ENCODE measurements around the gene RNF8. TPM values are rescaled to one million over a fixed set of nuclear protein-coding genes. Genes with fewer than 3 reads are reported as not detected.
"Not testable (repeated sequence)": the region's sequence is repeated elsewhere in the genome, so short reads cannot be mapped to it uniquely, and the experiment has no call there.

Gene RNF8
- total and polyA plus RNA-seq, 2 experiments from 2014 or later = 30.6 to 30.8 TPM

DNA sequence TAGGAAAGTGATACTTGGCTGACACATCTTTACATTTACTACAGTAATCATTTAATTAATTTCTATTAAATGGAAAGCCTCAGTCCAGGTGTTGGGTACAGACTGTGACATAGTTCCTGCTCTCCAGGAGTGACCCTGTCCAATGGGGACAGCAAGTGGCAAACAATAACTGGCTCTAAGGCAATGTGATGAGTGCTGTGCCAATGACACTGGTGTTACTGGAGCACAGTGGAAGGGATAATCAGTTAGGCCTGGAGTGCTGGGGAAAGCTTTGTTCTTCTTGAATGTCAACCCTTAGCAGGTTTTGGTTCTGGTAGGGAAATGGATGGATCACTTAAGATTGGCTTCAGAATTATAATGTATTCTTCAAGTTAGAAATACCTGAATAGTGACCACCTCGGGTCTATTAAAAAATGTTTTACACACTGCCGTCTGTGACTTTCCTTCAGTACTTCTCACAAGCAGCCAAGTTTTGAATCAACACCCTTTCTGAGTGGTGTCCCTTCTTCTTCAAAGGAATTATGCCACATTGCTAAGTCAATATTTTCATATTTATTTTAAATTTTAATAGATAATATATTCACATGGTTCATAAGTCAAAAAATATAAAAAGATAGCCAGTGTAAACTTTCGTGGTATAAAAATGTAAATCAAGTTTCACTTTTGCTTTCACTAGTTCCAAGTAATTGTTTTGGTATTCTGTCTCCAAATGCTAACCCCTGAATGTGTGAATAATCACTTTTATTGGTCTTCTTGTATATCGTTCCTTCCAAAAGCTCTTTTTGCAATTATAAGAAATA is 88.8 kb downstream of the RNF8 start:
- Histone ChIP-seq H3K9me2 (replicated peaks; ENCODE audit: insufficient read depth) (no peaks in the 10 kb centered on the region), H3K4me1 (ENCODE audit: insufficient read depth) (no peaks in the 10 kb centered on the region), H3K79me2 (no peaks in the 10 kb centered on the region), H4K20me1 (ENCODE audit: insufficient read depth, poor library complexity, severe bottlenecking) (no peaks in the 10 kb centered on the region), H3K27me3 (no peaks in the 10 kb centered on the region), H3K4me2 (no peak overlapping the region), H3K27ac (no peak overlapping the region), H3K36me3 (replicated peaks; ENCODE audit: insufficient read depth, low read depth) (peaks cover 3% of the 10 kb centered on the region), H3K9me3 (ENCODE audit: low read depth) (no peaks in the 10 kb centered on the region), H3K4me3 (no peak overlapping the region), H2AFZ (no peak overlapping the region)
- no peak for DNase-seq (ENCODE audit: low spot score)
- 96% methylated on average over 4 of the region's 4 CpGs for WGBS (ENCODE audit: low lambda C conversion rate, missing lambda C conversion rate)
- TF ChIP-seq, protein P1, sequence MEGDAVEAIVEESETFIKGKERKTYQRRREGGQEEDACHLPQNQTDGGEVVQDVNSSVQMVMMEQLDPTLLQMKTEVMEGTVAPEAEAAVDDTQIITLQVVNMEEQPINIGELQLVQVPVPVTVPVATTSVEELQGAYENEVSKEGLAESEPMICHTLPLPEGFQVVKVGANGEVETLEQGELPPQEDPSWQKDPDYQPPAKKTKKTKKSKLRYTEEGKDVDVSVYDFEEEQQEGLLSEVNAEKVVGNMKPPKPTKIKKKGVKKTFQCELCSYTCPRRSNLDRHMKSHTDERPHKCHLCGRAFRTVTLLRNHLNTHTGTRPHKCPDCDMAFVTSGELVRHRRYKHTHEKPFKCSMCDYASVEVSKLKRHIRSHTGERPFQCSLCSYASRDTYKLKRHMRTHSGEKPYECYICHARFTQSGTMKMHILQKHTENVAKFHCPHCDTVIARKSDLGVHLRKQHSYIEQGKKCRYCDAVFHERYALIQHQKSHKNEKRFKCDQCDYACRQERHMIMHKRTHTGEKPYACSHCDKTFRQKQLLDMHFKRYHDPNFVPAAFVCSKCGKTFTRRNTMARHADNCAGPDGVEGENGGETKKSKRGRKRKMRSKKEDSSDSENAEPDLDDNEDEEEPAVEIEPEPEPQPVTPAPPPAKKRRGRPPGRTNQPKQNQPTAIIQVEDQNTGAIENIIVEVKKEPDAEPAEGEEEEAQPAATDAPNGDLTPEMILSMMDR (IDR thresholded peaks at IDR 0.05; ENCODE audit: poor library complexity) = no peak
- TF ChIP-seq EZH2 (IDR thresholded peaks at IDR 0.05; ENCODE audit: borderline replicate concordance) (no peak), EZH2phosphoT487 (IDR thresholded peaks at IDR 0.05; ENCODE audit: low read depth, severe bottlenecking, unreplicated experiment) (no peak)

- DNase-seq (ENCODE audit: low spot score); H2AFZ ChIP-seq; H3K4me1 ChIP-seq (ENCODE audit: insufficient read depth); H3K79me2 ChIP-seq; H3K36me3 ChIP-seq (replicated peaks; ENCODE audit: insufficient read depth, low read depth); H3K9me3 ChIP-seq (ENCODE audit: low read depth); H3K27me3 ChIP-seq; H3K4me2 ChIP-seq; H3K27ac ChIP-seq; H4K20me1 ChIP-seq (ENCODE audit: insufficient read depth, poor library complexity, severe bottlenecking); H3K4me3 ChIP-seq; H3K9me2 ChIP-seq (replicated peaks; ENCODE audit: insufficient read depth): not testable (repeated sequence)
- WGBS (ENCODE audit: low lambda C conversion rate, missing lambda C conversion rate) = 95% methylated on average over 5 of the region's 5 CpGs
Observed at GRCh38 chr6:37443216-37443542, 89.4 kb downstream of the RNF8 start.

Small RNA genes lying within 50 kb of the gene (small RNA-seq; reads per million reads assigned to genes)
- gene RN7SL273P = not detected

Other genes with a start within 250 kb of the RNF8 start
- 71.3 and 81.0 TPM in 2 replicates for gene PIM1, start 183.8 kb upstream of the RNF8 start, total RNA-seq
- 96.6 and 99.1 TPM in 2 replicates for gene PIM1, start 183.8 kb upstream of the RNF8 start, polyA plus RNA-seq
- gene TBC1D22B, start 96.2 kb upstream of the RNF8 start, total RNA-seq = 8.2 and 9.0 TPM in 2 replicates
- 5.2 and 8.9 TPM in 2 replicates for gene TBC1D22B, start 96.2 kb upstream of the RNF8 start, polyA plus RNA-seq
- gene TMEM217, start 95.8 kb upstream of the RNF8 start, total RNA-seq = 0.87 and 2.7 TPM in 2 replicates
- gene TMEM217, start 95.8 kb upstream of the RNF8 start, polyA plus RNA-seq = 2.1 and 4.8 TPM in 2 replicates
- 22.6 and 34.4 TPM in 2 replicates for gene CMTR1, start 79.2 kb downstream of the RNF8 start, total RNA-seq
- 22.5 and 22.6 TPM in 2 replicates for gene CMTR1, start 79.2 kb downstream of the RNF8 start, polyA plus RNA-seq
- gene CCDC167, start 145.9 kb downstream of the RNF8 start, total RNA-seq = 17.8 and 32.5 TPM in 2 replicates
- gene CCDC167, start 145.9 kb downstream of the RNF8 start, polyA plus RNA-seq = 60.5 and 66.1 TPM in 2 replicates

All from hepatocyte (in vitro differentiated cells).